Activated CD4-positive, alpha-beta T cell treated with anti-CD3 and anti-CD28 coated beads, Interleukin-2, amount 50 U/mL, for 1 hour (primary cell): Measurements from ENCODE around the gene CLCN5.

ENCODE experiments used
- DNase-seq: peaks from one replicate; pipeline ENCODE4 v3.0.0-alpha.2; 2020

The CLCN5 gene

DNA sequence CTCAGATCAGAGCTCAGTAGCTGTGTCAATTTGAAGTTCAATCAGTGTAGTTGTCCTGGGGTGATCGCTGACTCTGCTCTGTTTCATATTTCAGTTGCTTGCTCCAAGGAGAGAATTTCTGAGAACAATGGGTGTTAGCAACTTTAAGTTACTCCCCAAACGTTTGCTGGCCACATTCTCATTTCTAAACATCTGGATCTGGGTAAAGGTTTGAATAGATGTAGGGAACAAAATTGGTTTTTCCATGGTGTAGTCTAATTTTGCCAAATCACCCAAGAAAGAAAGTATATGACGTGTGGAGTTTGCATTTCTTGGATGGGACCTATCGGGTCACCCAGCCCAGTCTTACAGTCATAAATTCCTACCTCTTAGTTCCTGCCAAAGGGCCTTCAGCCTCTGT lies 174.7 kb downstream of the CLCN5 start:
- no peak for DNase-seq

GRCh38 chrX:50098241-50098640 lies 175.8 kb downstream of the CLCN5 start:
- DNase-seq, result no peak

DNA sequence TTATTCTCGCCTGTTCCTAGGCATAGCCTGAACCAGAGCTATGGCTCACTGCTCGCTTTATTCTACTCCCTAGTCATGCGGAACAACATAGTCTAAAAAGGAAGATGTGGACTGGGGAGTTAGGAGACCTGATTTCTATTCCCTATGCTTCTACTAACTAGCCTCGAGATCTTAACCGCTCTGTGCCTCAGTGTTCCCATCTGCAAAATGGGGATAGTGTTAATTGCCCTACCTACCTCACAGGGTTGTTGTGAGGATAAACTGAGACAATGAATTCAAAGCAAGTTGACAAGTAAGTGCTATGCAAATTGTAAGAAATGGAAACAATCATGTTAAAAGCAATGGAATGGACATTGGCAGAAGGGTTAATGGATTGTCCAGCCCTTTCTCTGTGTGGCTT lies 176.4 kb downstream of the CLCN5 start:
- no peak for DNase-seq

DNA sequence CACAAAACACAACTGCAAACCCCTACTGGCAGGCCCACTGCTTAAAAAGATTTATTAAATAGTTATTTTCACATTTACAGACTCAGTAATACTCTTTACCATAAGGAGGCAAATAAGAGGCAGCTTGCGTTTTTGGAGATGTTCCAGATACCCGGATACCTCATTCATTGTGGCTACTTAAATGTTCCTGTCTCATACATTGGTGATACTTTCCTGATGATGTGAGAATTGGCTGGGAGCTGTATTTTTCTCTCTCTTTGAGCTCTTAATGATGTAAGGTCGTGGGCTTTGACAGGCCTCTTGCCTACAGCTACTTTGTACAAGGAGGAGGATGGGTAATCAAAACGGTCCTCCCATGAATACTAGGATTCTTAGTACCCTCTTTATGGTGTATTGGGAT lies 176.9 kb downstream of the CLCN5 start:
- no peak for DNase-seq

DNA sequence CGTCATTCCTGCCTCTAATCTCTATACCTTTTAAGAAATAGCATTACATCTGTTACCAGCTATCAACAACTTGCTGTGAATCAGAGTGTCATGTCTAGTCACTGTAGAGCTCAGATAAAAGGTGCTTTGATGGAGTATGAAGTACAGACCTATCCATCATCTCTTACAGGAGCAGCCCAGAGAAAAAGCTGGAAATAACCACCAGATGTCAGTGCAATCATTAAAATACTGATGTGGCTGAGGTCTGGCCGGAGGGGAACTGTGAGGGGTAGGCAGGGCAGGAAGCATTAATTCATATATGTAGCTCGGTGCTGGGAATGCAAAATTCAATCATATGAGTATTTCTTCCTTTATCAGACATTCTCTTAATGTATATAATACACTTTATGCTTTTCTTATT lies 177.8 kb downstream of the CLCN5 start:
- DNase-seq, result no peak

- DNase-seq, result no peak
Measured at GRCh38 chrX:50103176-50103575, 180.8 kb downstream of the CLCN5 start.

DNA sequence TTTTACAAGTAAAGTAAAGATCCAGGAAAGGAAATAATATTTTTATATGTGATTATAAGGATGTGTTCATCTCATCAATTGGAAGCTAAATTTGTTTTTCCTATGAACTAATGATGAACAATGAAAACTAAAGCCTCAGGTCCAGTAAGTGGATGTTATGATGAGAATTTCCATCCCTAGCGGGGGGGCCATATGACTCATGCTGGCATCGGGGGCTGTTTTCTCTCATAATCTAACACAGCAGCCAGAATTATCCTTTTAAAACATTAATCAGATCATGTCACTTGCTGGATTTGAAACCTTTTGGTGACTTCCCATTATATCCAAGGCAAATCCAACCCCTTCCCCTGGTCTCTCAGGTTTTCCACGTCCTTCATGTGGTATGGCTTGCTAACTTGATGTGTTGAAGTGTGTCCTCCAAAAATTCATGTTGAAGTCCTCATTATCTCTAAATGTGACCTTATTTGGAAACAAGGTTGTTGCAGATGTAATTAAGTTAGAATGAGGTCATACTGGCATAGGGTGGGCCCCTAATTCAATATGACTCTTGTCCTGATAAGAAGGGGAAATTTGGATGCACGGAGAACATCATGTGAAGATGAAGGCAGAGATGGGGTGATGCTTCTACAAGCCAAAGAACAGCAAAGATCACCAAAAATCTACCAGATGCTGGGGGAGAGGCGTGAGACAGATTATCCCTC lies 181.6 kb downstream of the CLCN5 start:
- DNase-seq, result no peak

- DNase-seq, result no peak
Measured at GRCh38 chrX:50106051-50106675, 183.8 kb downstream of the CLCN5 start.

DNA sequence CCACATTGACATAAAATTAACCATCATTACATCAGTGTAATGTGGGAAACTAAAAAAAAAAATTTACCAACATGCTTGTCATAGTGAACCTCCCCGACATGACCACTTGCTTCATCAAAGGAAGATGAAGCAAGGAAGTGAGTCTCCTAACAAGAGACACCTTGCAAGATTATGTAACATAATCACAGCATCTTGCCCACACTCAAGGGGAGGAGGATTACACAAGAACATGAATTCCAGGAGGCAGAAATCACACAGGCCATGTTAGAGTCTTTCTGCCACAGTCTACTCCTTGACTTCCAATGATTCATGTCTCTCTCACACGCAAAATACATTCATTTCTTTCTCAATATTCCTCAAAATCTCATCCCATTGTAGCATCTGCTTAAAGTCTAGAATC lies 185.1 kb downstream of the CLCN5 start:
- no peak for DNase-seq

DNA sequence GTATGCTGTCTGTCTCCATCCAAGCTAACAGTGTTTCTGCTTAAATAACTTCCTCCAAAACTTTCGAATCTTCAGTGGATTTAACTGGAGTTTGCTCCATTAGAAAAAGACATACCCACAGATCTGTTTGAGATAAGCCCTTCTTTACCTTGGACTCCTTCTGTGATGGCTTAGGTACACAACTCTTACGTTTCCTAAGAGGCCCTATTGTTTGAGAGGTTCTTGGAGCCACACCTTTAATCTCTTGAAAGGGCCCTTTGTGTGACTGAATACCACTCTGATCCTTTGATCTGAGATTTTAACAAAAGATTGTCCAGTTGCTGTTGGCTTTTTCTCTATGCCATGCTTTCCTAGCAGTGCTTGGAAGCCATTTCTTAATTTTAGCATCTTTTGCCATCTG lies 185.9 kb downstream of the CLCN5 start:
- DNase-seq, result no peak

DNA sequence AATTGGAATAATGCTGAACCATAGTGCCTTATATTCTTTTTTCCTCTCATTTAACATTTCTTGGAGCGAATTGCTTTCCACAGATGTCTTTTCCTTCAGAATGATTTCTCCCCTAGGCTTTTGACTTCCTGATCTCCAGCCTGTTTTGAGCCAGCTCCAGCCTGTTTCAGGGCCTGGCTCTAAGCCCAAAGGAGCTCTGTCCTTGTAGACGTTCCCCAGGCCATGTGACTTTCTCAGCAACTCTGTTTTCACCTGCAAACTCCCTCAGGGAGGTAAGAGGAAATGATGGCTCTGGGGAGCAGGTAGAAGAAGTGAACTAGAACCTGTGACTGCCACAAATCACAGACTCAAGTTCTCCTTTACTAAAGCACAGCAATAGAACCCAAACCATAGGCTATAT lies 189.3 kb downstream of the CLCN5 start:
- no peak for DNase-seq

DNA sequence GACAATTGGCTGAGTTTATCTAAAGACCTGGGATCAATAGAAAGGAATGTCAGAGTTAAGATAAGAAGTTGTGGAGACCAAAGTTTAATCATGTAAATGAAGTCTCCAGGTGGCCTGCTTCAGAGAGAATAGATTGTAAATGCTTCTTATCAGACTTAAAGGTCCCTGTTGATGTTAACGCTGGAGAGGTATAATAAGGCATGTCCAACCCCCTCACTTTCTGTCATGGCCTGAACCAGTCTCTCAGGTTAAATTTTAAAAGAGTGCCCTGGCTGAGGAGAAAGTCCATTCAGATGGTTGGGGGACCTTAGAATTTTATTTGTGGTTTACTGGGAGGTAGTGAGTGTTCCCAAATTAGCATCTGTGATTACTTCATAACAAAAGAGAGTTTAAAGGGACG lies 191.7 kb downstream of the CLCN5 start:
- DNase-seq, result no peak

GRCh38 chrX:50115973-50116372 lies 193.6 kb downstream of the CLCN5 start:
- no peak for DNase-seq

DNA sequence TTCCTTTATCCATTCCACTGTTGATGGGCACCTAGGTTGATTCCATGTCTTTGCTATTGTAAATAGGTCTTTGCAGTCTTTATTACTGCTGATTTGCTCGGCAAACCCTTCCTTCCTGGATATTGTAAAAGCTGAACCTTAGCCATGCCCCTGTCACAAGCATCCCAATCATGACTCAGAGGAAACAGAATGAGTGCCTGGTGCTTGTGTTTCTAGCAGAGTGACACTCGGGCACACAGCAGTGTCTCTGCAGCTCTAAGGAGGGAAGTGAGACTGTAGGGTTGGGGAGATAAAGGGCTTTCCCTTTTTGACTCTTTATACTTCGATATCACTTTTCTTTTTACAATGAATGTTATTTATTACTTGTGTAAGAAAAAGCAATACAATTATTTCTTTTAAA lies 195.1 kb downstream of the CLCN5 start:
- no peak for DNase-seq

- DNase-seq, result no peak
Measured at GRCh38 chrX:50125480-50125879, 203.1 kb downstream of the CLCN5 start.

DNA sequence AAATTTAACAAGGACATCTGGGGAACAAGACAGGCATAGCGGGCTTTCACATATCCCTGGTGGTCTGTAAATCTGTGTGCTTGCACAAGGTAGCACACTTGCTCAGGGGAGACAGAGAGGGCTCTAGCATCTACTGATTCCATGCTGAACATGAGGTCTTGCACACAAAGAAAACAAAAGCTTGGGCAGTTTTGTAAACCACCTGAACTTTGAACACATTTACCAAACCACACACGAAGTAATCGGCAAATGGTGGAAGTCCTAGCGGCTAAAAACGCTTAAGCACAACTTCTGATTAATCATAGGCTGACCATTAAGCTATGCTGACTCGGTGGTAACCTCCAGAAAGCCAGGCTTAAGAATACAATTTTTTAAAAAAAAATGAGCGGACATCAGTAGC lies 225.6 kb downstream of the CLCN5 start:
- DNase-seq, result no peak
